Astrocyte of the spinal cord (primary cell): ENCODE results near the gene HECA.

Experiments
- DNase-seq: peaks from one replicate; pipeline ENCODE4 v3.0.0; 2011; ENCODE audit warnings: low read depth, low spot score
- H3K4me3 ChIP-seq: 2 replicates; pipeline ENCODE4 v1.5.1; 2011; ENCODE audit warnings: low read depth, mild to moderate bottlenecking, low read length, moderate library complexity
- CTCF ChIP-seq: IDR thresholded peaks from 2 replicates; pipeline ENCODE4 v1.5.1; 2012; ENCODE audit warnings: low read depth, mild to moderate bottlenecking, low read length, inconsistent platforms
- in situ Hi-C: cut with HindIII; loops from 2 replicates; pipeline ENCODE4 v1.10.0; 2017; ENCODE audit warnings: low sequenced_read_pairs

HECA gene

GRCh38 chr6:139166238-139166955 is 31.5 kb downstream of the HECA start:
- in situ Hi-C loops, result no loop called here
- DNase-seq, result no peak
- no peak overlapping the region for H3K4me3 ChIP-seq
- TF ChIP-seq CTCF, result no peak

- no peak for TF ChIP-seq CTCF
- in situ Hi-C loops, result no loop called here
- H3K4me3 ChIP-seq, result no peak overlapping the region
- no peak for DNase-seq
Measured at GRCh38 chr6:139166956-139167313, 32.1 kb downstream of the HECA start.

GRCh38 chr6:139172151-139172550 is 37.3 kb downstream of the HECA start:
- no peak overlapping the region for H3K4me3 ChIP-seq
- in situ Hi-C loops, result no loop called here

GRCh38 chr6:139172567-139172966 is 37.7 kb downstream of the HECA start:
- TF ChIP-seq CTCF, result no peak
- no peak for DNase-seq
- in situ Hi-C loops, result no loop called here
- H3K4me3 ChIP-seq, result no peak overlapping the region

More at GRCh38 chr6:139172151-139172550, 37.3 kb downstream of the HECA start:
- no peak for DNase-seq
- no peak for TF ChIP-seq CTCF

GRCh38 chr6:139173172-139173571 is 38.3 kb downstream of the HECA start:
- in situ Hi-C loops, result no loop called here
- TF ChIP-seq CTCF, result no peak
- no peak overlapping the region for H3K4me3 ChIP-seq
- no peak for DNase-seq

GRCh38 chr6:139173822-139174221 is 38.9 kb downstream of the HECA start:
- in situ Hi-C loops, result no loop called here
- TF ChIP-seq CTCF, result no peak

GRCh38 chr6:139174961-139175360 is 40.1 kb downstream of the HECA start:
- no peak for DNase-seq
- H3K4me3 ChIP-seq, result no peak overlapping the region
- in situ Hi-C loops, result no loop called here
- no peak for TF ChIP-seq CTCF

More at GRCh38 chr6:139173822-139174221, 38.9 kb downstream of the HECA start:
- DNase-seq, result no peak
- no peak overlapping the region for H3K4me3 ChIP-seq
